HG03108 (cell line): ENCODE data around the gene KCNT1.

Source experiments
- ATAC-seq: cut with Tn5 transposase; IDR thresholded peaks from one replicate; pipeline ENCODE4 v1.9.1; 2021; ENCODE audit warnings: moderate library complexity; ENCODE audit not compliant: unreplicated experiment

Gene KCNT1

GRCh38 chr9:135777623-135778177, 75.7 kb downstream of the KCNT1 start:
- ATAC-seq = no peak

- no peak for ATAC-seq
Measured at GRCh38 chr9:135778421-135778820, 76.4 kb downstream of the KCNT1 start.

DNA sequence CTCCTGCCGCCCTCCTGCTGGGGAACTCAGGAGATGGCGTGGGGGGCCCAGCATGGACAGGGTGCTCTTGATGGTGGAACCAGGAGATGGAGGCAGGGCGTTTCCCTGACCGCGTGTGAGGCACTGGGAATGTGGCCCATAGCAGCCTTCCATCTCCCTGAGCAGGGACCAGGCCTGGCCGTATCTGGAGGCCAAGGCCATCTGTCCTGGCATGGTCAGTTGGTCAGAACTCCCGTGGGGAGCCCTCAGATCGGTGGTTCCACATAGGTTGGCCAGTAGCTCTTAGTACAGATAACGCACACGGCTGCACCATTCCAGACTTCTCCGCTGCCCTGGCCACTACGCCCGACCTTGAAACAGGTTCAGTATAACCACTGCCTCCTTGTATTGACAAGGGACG, 77.6 kb downstream of the KCNT1 start:
- ATAC-seq = no peak

DNA sequence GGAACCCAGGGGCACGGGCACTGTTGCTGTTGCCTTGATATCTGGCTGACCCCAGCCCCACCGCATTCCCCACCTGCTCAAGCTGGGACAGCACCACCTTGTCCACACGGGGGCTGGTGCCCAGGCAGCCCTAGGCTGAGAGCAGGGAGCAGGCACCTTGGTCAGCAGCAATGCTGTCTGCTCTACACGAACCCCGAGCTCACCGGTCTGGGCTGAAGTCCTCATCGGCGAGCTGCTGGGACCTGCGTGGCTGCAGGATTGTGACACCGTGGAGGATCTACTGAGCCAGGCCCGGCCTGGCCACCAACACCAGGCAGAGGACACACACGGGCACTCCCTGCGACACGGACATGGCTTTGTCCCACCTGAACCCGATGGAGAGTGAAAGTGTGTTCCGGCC, 78.1 kb downstream of the KCNT1 start:
- ATAC-seq = no peak

GRCh38 chr9:135780626-135781025, 78.6 kb downstream of the KCNT1 start:
- no peak for ATAC-seq

DNA sequence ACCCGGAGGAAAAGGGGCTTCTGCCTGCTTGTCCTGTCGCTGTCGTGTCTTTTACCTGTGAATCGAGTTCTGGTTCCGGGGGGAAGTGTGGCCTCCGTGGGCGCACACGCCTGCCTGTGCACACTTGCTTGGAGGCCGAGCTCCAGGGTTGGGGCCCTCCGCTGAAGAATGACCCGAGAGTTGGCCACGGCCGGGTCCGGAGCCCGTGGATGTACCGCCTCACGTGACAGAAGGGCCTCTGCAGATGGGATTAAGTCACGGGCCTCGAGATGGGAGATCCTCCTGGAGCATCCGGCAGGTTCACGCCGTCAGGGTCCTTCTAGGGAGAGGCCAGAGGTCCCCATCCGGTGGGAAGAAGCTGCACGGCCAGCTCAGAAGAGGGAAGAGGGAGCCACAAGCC, 81.0 kb downstream of the KCNT1 start:
- ATAC-seq = no peak

- no peak for ATAC-seq
Measured at GRCh38 chr9:135783540-135784245, 81.7 kb downstream of the KCNT1 start.

DNA sequence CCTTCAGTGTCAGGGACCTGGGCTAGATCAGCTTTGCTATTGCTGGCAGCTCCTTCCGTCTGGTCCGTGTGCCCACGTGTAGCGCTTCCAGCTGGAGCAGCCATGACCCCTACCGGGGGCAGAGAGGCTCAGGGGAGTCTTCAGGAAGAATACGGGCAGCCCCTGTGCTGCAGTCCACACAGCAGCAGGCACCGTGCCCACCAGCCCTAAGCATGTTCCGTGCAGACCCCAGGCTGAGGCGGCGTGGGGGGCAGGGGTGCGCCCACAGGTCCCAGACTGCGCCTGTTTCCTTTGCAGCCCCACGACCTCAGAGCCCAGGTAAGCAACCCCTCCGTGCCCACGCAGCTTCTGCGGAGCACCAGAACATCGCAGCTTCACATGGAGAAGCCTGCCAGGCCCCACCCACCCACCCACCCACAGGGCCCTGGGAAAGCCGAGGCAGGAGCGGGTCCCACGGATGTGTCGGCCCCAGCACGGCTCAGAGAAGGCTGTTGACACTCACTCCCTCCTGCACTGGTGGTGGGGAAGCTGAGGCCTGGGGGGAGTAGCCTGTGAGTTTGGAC, 83.1 kb downstream of the KCNT1 start:
- no peak for ATAC-seq

DNA sequence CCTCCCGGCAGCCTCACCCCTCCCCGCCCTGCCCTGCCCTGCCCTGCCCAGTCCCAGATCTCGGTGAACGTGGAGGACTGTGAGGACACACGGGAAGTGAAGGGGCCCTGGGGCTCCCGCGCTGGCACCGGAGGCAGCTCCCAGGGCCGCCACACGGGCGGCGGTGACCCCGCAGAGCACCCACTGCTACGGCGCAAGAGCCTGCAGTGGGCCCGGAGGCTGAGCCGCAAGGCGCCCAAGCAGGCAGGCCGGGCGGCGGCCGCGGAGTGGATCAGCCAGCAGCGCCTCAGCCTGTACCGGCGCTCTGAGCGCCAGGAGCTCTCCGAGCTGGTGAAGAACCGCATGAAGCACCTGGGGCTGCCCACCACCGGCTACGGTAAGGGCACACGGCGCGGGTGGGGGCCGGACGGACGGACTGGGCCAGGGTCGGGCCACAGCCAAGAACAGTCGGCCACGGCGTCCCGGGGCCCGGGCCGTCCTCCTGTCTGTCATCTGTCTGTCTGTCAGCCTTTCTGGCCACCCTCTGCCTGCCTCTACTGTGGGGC, 84.2 kb downstream of the KCNT1 start:
- ATAC-seq = no peak

GRCh38 chr9:135787317-135787716, 85.3 kb downstream of the KCNT1 start:
- ATAC-seq = no peak

DNA sequence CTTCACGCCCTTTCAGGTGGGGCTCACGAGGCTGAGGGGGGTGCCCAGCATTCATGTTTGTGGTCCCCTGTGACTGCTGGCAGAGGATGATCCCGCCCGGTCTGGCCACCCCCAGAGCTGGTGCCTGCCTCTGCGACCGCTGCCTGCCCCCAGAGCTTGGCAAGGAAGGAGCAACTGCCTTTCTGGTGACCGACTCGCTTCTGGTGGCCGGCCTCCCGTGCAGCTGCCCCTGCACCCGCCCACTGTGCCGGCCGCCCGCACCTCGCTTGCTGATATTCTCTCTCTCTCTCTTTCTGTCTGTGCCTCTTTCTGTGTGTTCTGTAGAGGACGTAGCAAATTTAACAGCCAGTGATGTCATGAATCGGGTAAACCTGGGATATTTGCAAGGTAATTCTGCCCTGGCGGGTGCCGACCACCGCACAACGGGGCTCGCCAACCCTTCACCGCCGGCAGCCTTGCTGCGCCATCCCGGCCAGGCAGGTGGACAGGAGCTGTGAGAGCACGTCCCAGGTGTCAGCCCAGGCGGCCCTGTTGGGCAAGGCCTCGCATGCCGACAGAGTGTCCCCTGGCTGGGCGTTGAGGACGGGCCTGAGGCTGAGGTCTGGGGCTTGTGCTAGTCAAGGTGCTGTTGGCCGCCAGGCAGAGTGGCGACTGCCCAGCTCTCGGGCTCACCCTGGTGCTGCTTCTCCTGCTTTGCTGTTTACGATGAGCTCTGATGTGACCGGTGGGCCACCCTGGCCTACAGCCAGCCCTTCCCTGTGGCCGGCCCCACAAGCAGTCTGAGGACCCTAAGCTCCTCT, 86.0 kb downstream of the KCNT1 start:
- no peak for ATAC-seq

DNA sequence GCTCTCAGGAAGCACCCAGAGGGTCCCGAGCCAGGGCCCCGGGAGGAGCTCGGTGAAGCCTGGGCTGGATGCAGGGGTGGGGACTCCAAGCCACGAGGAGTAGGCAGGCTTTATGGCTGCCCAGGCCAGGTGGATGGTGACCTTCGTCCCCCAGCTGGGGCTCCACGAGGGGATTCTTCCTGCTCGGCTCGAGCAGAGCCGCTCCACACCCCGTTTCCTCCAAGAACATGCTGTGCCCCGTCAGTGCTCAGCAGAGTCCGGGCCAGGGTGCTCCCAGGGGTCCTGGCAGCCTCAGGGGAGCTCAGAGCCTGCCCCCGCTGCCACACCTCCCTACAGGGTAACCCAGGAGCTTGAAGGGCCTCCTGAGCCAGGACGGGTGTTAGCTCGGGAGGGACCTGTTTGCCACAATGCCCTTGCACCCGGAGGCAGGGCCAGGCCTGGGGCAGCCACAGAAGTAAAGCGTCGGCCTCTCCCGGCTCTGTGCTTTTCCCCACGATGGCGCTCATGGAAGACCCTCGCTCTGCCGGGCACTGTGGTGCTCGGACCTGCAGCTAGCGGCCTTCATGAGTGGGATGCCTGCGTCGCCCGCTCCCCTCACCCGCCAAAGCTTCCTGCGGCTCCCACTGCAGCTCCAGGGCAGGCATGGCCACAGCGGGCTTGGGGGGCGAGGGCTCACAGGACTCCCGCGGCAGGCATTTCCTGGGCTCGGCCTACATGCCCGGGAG, 86.8 kb downstream of the KCNT1 start:
- ATAC-seq = no peak

GRCh38 chr9:135789838-135790291, 87.9 kb downstream of the KCNT1 start:
- ATAC-seq = no peak

DNA sequence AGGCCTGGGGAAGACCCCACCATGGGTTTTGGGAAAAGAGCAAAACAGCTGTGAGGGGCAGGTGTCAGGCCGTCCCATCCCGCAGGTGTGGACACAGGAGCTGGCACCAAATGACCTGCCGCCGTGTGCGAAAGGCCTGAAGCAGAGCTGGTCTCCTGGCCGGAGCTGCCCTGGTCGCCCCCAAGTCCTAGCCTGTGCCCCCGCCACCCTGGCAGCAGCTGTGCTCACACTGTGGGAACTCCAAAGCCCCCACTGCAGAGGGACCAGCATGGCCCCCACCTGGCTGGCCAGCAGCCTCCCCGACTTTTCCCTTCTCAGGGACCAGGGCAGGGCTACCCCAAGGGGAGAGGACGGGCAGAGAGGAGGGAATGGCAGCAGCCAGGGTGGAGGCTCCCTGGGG, 88.4 kb downstream of the KCNT1 start:
- no peak for ATAC-seq

- no peak for ATAC-seq
Measured at GRCh38 chr9:135790850-135791249, 88.9 kb downstream of the KCNT1 start.

- no peak for ATAC-seq
Measured at GRCh38 chr9:135791431-135792267, 89.7 kb downstream of the KCNT1 start.

- no peak for ATAC-seq
Measured at GRCh38 chr9:135792268-135793128, 90.5 kb downstream of the KCNT1 start.

- ATAC-seq = no peak
Measured at GRCh38 chr9:135793221-135794056, 91.5 kb downstream of the KCNT1 start.
